Diencephalon (tissue), 1 donor: ENCODE data around the gene TIFAB. TPM values are rescaled to one million over a fixed set of nuclear protein-coding genes. Genes with fewer than 3 reads are reported as not detected.

Experiments
- small RNA-seq: library from RNA; depleted of rRNA; stranded (forward); fragments of <200 nt; gene quantifications from one replicate; pipeline ENCODE3, GENCODE V24; 2014
- total RNA-seq: library from RNA; depleted of rRNA; stranded (reverse); fragments of >200 nt; gene quantifications from one replicate; pipeline ENCODE4 v1.2.3, GENCODE V29; 2014

Gene TIFAB
- not detected for total RNA-seq

GRCh38 chr5:135452321-135453030 is at the start of gene TIFAB:
Gene TIFAB (minus strand): TSS chr5:135452351. CDS start chr5:135449939, 2,412 bp downstream.

GRCh38 chr5:135447298-135447929 is 4.7 kb downstream of the TIFAB start, which contains the start of gene DCANP1:
Gene DCANP1 (minus strand): TSS chr5:135447348. CDS start chr5:135447108, 240 bp downstream.

GRCh38 chr5:135398855-135399793 is 53.0 kb downstream of the TIFAB start, which contains the start of gene MACROH2A1:
Gene MACROH2A1 (minus strand): TSS chr5:135399231. CDS start chr5:135389093, 10,138 bp downstream.

Small RNA genes lying within 50 kb of the gene (small RNA-seq; reads per million reads assigned to genes)
- gene DCANP1: not detected

Other genes with a start within 250 kb of the TIFAB start
- gene MACROH2A1, start 53.1 kb downstream of the TIFAB start, total RNA-seq: 121 TPM
- not detected for gene DCANP1, start 5.0 kb downstream of the TIFAB start, total RNA-seq
- gene NEUROG1, start 83.6 kb upstream of the TIFAB start, total RNA-seq: not detected
- gene CXCL14, start 126.6 kb upstream of the TIFAB start, total RNA-seq: 10.6 TPM